C4-2B (cell line): ENCODE measurements around the gene ELAVL3.
A peak's percentile ranks its signal among the peaks of the same experiment; 100 is the strongest.

Experiments used
- H3K27ac ChIP-seq: fragments of 450-650 bp; 2 replicates; pipeline ENCODE4 v1.5.1; 2017
- ZFX ChIP-seq: fragments of 450-650 bp; IDR thresholded peaks from 2 replicates; pipeline ENCODE4 v1.6.1; 2017
- TF ChIP-seq, protein P1 (sequence below): fragments of 450-650 bp; conservative IDR thresholded peaks from 2 replicates; pipeline ENCODE4 v1.5.1; 2017; ENCODE audit warnings: mild to moderate bottlenecking

The ELAVL3 gene

DNA sequence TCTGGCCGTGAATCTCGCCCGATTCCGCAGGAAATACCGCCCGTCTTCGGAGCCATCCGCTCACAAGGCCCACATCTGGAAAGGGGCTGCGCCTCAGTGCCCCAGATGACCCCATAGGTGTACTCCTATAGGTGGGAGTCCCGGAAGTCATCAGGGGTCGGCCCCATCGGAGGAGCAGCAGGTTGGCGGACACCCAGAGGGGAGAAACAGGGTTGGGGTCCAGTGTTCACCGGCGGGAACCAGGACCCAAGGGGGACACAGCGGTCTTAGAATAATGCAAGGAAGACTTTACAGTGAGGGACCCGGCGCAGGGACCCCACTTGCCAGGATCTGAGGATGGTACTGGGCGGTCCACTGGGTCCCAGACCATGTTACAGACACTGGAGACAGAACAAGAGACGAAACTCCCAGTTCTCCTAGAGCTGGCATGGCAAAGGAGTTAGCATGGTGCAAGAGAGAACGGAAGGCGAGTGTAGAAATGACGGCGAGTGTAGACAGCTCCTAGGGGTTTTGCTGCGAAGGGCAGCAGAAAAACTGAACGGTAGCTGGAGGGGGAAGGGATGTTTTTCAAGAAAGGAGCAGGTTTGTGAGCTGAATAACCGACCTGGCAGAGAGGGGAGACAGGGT is 57.6 kb downstream of the ELAVL3 start:
- no peak overlapping the region for H3K27ac ChIP-seq
- no peak for TF ChIP-seq ZFX
- TF ChIP-seq, protein P1, sequence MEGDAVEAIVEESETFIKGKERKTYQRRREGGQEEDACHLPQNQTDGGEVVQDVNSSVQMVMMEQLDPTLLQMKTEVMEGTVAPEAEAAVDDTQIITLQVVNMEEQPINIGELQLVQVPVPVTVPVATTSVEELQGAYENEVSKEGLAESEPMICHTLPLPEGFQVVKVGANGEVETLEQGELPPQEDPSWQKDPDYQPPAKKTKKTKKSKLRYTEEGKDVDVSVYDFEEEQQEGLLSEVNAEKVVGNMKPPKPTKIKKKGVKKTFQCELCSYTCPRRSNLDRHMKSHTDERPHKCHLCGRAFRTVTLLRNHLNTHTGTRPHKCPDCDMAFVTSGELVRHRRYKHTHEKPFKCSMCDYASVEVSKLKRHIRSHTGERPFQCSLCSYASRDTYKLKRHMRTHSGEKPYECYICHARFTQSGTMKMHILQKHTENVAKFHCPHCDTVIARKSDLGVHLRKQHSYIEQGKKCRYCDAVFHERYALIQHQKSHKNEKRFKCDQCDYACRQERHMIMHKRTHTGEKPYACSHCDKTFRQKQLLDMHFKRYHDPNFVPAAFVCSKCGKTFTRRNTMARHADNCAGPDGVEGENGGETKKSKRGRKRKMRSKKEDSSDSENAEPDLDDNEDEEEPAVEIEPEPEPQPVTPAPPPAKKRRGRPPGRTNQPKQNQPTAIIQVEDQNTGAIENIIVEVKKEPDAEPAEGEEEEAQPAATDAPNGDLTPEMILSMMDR, result no peak

DNA sequence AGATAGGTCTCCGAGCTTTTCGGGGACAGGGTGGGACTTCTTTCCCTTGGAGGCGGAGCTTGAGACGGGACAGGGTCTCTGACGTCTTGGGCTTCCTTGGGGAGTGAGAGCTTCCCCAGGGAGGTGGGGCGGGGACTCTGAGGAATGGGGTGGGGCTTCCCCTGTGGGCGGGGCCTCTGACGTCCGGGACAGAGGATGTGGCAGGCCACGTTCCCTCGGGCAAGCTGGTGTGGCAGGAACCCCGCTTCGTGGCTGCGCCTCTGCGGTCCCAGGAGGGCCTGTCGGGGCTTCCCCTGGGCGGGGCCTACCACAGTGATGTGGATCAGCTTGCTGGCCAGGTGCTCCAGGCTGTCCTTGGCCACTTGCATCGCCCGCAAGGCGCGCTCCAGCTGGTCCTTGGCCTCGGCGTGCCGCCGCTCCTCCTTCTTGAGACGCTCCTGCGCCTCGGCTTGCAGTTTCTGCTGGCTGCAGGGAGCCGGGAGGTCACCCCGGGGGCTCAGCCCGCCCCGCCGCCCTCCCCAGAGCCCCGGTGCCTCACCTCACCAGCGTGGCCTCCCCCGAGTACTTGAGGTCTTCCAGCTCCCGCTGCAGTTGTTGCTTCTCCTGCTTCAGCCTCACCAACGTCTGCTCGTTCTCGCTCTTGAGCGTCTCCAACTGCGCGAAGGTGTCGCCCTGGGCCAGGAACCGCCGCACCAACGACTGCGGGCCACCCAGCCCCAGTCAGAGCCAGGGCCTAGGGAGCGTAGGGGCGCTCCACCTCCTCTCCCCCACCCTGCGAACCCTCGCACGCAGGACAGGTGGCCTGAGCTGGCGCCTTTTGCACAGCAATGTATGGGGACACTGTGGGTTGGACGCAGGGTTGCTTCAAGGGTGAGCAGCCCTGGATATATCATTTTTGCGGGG is 58.4 kb downstream of the ELAVL3 start:
- TF ChIP-seq, protein P1, result no peak
- TF ChIP-seq ZFX, result no peak
- no peak overlapping the region for H3K27ac ChIP-seq

DNA sequence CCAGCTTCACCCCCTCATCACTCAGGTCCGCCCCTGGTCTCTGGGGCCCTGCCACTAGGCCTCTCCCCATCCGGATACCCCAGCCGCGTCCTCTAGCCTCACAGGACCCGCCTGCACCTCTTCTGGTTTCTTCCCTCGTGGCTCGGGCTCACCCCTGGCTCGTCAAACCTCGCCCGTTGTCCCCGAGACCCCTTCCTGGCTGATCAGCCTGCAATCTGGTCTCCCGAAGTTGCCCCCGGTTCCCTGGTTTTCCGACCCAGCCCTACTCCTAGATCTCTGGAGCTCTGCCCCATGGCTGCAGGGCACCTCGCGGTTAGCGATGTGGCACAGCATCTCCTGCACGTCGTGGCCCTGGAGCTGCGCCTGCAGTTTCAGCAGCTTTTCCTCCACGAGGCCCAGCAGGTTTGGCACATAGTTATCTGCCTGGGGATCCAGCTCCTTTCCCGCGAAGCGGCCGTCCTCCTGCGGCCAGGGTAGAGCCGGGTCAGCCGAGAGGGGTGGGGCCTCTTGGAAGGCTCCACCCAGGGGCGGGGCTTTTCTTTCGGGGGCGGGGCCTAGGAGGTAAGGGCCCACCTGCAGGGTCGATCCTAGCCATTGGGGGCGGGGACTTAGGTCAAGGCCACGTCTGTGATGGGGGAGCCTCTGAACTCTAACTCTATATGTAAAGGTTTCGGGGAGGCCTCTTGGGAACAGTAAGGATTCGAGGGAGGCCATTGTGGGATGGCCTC is 59.3 kb downstream of the ELAVL3 start:
- no peak for TF ChIP-seq ZFX
- TF ChIP-seq, protein P1, result no peak
- no peak overlapping the region for H3K27ac ChIP-seq

DNA sequence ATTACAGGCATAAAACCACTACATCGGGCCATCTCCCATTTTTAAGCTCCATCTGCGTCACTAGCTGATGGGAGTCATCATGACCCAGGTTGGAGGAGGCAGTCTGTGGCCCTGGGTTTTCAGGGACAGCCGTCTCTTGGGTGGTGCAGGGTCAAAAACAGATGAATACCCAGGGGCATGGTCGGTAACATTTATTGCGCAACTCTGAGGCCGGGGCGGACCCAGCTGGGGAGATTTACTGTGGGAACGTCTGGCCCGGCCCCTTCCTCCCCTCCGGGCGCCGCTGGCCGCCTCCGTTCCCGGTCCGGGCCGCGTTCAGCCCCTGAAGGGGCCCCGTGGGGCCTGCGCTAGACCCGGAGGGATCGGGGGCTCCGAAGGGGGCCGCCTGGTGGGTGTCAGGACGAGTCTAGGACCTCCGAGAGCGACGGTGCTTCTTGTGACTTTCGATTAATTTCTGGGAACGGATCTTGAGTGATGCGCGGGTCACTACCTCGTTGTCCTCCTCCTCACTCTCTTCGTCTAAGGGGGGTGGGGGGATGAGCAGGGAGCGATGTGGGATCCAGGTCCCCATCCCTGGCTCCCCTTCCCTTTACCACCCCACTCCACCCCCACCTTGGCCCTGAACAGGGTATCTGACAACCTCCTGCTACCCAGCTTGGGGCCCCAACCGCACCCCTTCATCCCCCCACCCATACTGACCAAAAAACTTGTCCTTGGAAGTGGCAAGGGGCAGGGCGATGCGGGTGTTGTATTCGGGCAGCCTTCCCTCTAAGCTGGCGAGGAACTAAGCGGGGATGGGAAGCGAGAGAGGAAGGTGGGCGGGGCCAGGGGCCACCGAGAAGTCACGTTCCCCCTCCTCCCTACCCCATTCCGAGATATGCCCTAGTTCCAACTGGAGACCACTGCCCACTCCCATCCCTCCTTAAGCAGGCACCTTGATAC is 60.1 kb downstream of the ELAVL3 start:
- TF ChIP-seq ZFX, result no peak
- TF ChIP-seq, protein P1, result no peak
- no peak overlapping the region for H3K27ac ChIP-seq

DNA sequence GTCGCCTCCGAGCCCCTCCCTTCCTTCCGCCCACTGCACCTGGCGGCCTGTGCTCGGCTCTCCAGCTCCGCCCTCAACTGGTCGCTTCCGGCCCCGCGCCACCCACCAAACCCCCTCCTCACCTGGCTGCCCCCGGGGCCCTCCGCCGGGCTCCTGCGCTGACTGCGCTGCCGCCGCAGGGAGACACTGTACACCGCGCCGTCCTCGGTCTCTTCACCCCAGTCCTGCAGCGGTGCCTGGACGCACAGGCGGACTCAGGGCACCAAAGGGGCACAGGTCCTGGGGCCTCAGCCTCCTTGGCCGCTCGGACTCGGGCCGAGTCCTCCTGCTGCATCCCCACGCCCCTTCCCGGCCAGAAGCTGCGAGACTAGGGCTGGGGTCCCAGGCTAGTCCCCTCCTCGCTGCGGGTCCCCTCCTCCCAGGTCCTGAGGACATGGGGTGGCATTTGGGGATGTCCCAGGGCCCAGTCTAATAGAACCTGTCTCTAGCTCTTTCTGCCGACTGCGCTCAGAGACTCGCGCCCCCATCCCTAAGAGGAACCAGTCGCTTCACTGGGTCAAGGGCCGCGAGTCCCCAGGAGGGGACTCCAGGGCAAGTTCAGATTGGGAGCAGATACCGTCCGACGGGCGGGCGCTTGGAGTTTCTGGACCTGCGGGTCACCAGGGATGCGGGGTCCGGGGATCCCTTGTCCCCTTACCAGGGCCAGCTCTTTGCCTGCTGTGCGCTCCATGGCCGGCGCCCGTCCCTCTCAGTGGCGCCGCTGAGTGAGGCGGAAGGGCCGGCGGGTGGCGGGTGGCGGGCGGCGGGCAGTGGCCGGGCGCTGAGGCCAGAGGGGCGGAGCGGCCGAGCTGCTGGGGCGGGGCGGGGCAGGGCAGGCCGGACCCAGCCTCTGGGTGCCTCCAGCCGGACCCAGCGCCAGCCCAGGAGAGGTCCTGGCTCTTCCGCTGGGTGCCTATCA is 62.0 kb downstream of the ELAVL3 start, which contains the start of gene RGL3:
RGL3 (minus strand) TSS at position 766 of the 958 bp plus-strand sequence; CDS start at position 730, 36 bp downstream.
- TF ChIP-seq, protein P1, result no peak
- 0 out of 2 replicates have a peak, but pooled peaks have one; percentile 9 for TF ChIP-seq ZFX
- H3K27ac ChIP-seq, result peak within 1 kb of the TSS; percentile 79
